IMR-90 (cell line): ENCODE measurements around the gene KRT33A. TPM values are rescaled to one million over a fixed set of nuclear protein-coding genes. Genes with fewer than 3 reads are reported as not detected.

Experiments used
- ATAC-seq: fragments of 200-7000 bp; cut with Tn5 transposase; 2 replicates; pipeline ENCODE4 v1.9.1; 2020; ENCODE audit warnings: low read depth, mild to moderate bottlenecking, moderate library complexity
- BruUV-seq: library from RNA; stranded (reverse); fragments of 400-500 nt; replicated peaks from 2 replicates; lab custom pipeline; 2021; lab: Mats Ljungman, UMichigan
- CTCF ChIA-PET: fragments of 300-600 bp; formaldehyde crosslinking; extraction: SDS; loops from one replicate; lab custom pipeline; 2021; ENCODE audit warnings: antibody characterized with exemption; lab: Yijun Ruan, JAX
- POLR2A ChIA-PET: fragments of 300-600 bp; sonication (Branson Sonifier 250); formaldehyde crosslinking; loops from one replicate; lab custom pipeline; 2022; ENCODE audit warnings: antibody characterized with exemption; ENCODE audit not compliant: unreplicated experiment; lab: Charles Lee
- DNase-seq: peaks from one replicate; pipeline ENCODE4 v3.0.0; 2013
- H2AFZ ChIP-seq: replicated peaks from 2 replicates; pipeline ENCODE3; 2013; ENCODE audit warnings: low read length, mild to moderate bottlenecking; ENCODE audit not compliant: poor library complexity
- H2AK5ac ChIP-seq: 2 replicates; pipeline ENCODE4 v1.6.1; 2013; ENCODE audit warnings: low read depth, low read length, inconsistent platforms
- H2AK9ac ChIP-seq: replicated peaks from 2 replicates; pipeline ENCODE3; 2013; ENCODE audit warnings: mild to moderate bottlenecking, low read depth, low read length, moderate library complexity; ENCODE audit not compliant: poor library complexity
- H2BK120ac ChIP-seq: 2 replicates; pipeline ENCODE4 v1.6.1; 2013; ENCODE audit warnings: low read depth, low read length, inconsistent platforms
- H2BK15ac ChIP-seq: 3 replicates; pipeline ENCODE4 v1.6.1; 2013; ENCODE audit warnings: low read depth, low read length, inconsistent platforms
- H2BK20ac ChIP-seq: 2 replicates; pipeline ENCODE4 v1.6.1; 2013; ENCODE audit warnings: low read depth, mild to moderate bottlenecking, inconsistent platforms, low read length, moderate library complexity
- H2BK5ac ChIP-seq: 2 replicates; pipeline ENCODE4 v1.6.1; 2013; ENCODE audit warnings: mild to moderate bottlenecking, low read depth, low read length, inconsistent platforms; ENCODE audit not compliant: poor library complexity, severe bottlenecking
- H3K14ac ChIP-seq: replicated peaks from 2 replicates; pipeline ENCODE4 v1.6.1; 2013; ENCODE audit warnings: low read depth, low read length, inconsistent platforms
- H3K18ac ChIP-seq: 2 replicates; pipeline ENCODE4 v1.6.1; 2013; ENCODE audit warnings: low read depth, low read length, control low read depth
- H3K23ac ChIP-seq: 2 replicates; pipeline ENCODE4 v1.6.1; 2013; ENCODE audit warnings: low read depth, low read length, inconsistent platforms
- H3K27ac ChIP-seq: 2 replicates; pipeline ENCODE4 v1.5.1; 2013; ENCODE audit warnings: mild to moderate bottlenecking, control low read depth, low read length; ENCODE audit not compliant: insufficient read depth
- H3K27me3 ChIP-seq: 2 replicates; pipeline ENCODE4 v1.6.1; 2013; ENCODE audit warnings: low read length; ENCODE audit not compliant: control insufficient read depth, insufficient read depth
- H3K36me3 ChIP-seq: 2 replicates; pipeline ENCODE4 v1.6.1; 2013; ENCODE audit warnings: low read length, mixed read lengths; ENCODE audit not compliant: control insufficient read depth, insufficient read depth
- H3K4ac ChIP-seq: 2 replicates; pipeline ENCODE4 v1.6.1; 2013; ENCODE audit warnings: low read depth, low read length, inconsistent platforms
- H3K4me1 ChIP-seq: 2 replicates; pipeline ENCODE4 v1.6.1; 2013; ENCODE audit warnings: low read length, mixed read lengths; ENCODE audit not compliant: control insufficient read depth, insufficient read depth
- H3K4me2 ChIP-seq: 2 replicates; pipeline ENCODE4 v1.6.1; 2013; ENCODE audit warnings: low read depth, mild to moderate bottlenecking, control low read depth, low read length, moderate library complexity
- H3K4me3 ChIP-seq: 2 replicates; pipeline ENCODE4 v1.5.1; 2013; ENCODE audit warnings: low read depth, mild to moderate bottlenecking, control low read depth, low read length, moderate library complexity; ENCODE audit not compliant: insufficient read depth
- H3K56ac ChIP-seq: 2 replicates; pipeline ENCODE4 v1.6.1; 2013; ENCODE audit warnings: low read length, inconsistent platforms; ENCODE audit not compliant: insufficient read depth; ENCODE audit errors: extremely low read depth
- H3K79me1 ChIP-seq, 2 experiments: 2 replicates each; pipeline ENCODE4 v1.6.1; 2013; ENCODE audit warnings: low read length in 2 of 2, inconsistent platforms in 1 of 2, low read depth in 1 of 2
- H3K9ac ChIP-seq: 2 replicates; pipeline ENCODE4 v1.6.1; 2013; ENCODE audit warnings: low read depth, low read length, control low read depth
- H3K9me1 ChIP-seq: 2 replicates; pipeline ENCODE4 v1.6.1; 2013; ENCODE audit warnings: low read length, inconsistent platforms; ENCODE audit not compliant: insufficient read depth
- H3K9me3 ChIP-seq: 2 replicates; pipeline ENCODE4 v1.6.1; 2013; ENCODE audit warnings: low read length; ENCODE audit not compliant: control insufficient read depth, insufficient read depth
- H4K20me1 ChIP-seq: 2 replicates; pipeline ENCODE4 v1.6.1; 2013; ENCODE audit warnings: low read length, inconsistent platforms; ENCODE audit not compliant: insufficient read depth
- H4K5ac ChIP-seq: 2 replicates; pipeline ENCODE4 v1.6.1; 2013; ENCODE audit warnings: mild to moderate bottlenecking, low read depth, low read length, control low read depth
- H4K8ac ChIP-seq, 2 experiments: 2 replicates each; pipeline ENCODE4 v1.6.1; 2013; ENCODE audit warnings: low read depth in 2 of 2, low read length in 2 of 2, control low read depth in 1 of 2, inconsistent platforms in 1 of 2
- H4K91ac ChIP-seq: 2 replicates; pipeline ENCODE4 v1.6.1; 2013; ENCODE audit warnings: low read depth, low read length, inconsistent platforms; ENCODE audit not compliant: insufficient read depth
- BHLHE40 ChIP-seq: fragments of 150-350 bp; IDR thresholded peaks from 2 replicates; pipeline ENCODE4 v1.6.1; 2016; ENCODE audit warnings: mild to moderate bottlenecking, low read depth, low read length
- CEBPB ChIP-seq: IDR thresholded peaks from 2 replicates; pipeline ENCODE4 v1.6.1; 2012; ENCODE audit warnings: low read depth, low read length, improper control_type of control experiment
- CHD1 ChIP-seq: IDR thresholded peaks from 2 replicates; pipeline ENCODE4 v1.6.1; 2012; ENCODE audit warnings: low read depth, low read length, improper control_type of control experiment
- MXI1 ChIP-seq: IDR thresholded peaks from 2 replicates; pipeline ENCODE4 v1.6.1; 2012; ENCODE audit warnings: low read depth, mild to moderate bottlenecking, low read length, moderate library complexity, borderline replicate concordance
- NFE2L2 ChIP-seq: fragments of 150-350 bp; IDR thresholded peaks from 2 replicates; pipeline ENCODE4 v1.6.1; 2016; ENCODE audit warnings: low read depth, mild to moderate bottlenecking, low read length
- SMC3 ChIP-seq: fragments of 150-350 bp; IDR thresholded peaks from 2 replicates; pipeline ENCODE4 v1.6.1; 2016; ENCODE audit warnings: low read depth, mild to moderate bottlenecking, antibody characterized with exemption, low read length, moderate library complexity
- WGBS, 2 experiments: methylation state at CpG; one replicate each; pipeline versions ENCODE4 v1.1.5 to v1.1.7; 2013; ENCODE audit warnings: missing lambda C conversion rate in 2 of 2; ENCODE audit not compliant: insufficient read length in 1 of 2; ENCODE audit errors: extremely low coverage in 2 of 2; 5-methylcytosine and 5-hydroxymethylcytosine counted together
- dilution Hi-C: fragments of 300-500 bp; cut with HindIII; formaldehyde crosslinking; loops from one replicate; pipeline ENCODE4 v1.14.3; 2018; ENCODE audit warnings: low sequenced_read_pairs; ENCODE audit not compliant: unreplicated experiment
- in situ Hi-C: fragments of 300-500 bp; cut with MboI; formaldehyde crosslinking; loops from 3 replicates; pipeline ENCODE4 v1.14.3; 2019; ENCODE audit warnings: low sequenced_read_pairs, inconsistent platforms, mixed read lengths
- intact Hi-C: fragments of 100-400 bp; cut with micrococcal nuclease; formaldehyde crosslinking; loops from 2 replicates; pipeline ENCODE4 v1.10.0; 2022
- polyA plus RNA-seq, 3 experiments: library from polyadenylated mRNA; depleted of rRNA; stranded (reverse); fragments of >200 nt; gene quantifications; 2 replicates each; pipeline ENCODE4 v1.2.3, GENCODE V29; 2012; ENCODE audit warnings: low replicate concordance in 1 of 3
- total RNA-seq: library from RNA; depleted of rRNA; stranded (reverse); fragments of >200 nt; gene quantifications from 2 replicates; pipeline ENCODE4 v1.2.3, GENCODE V29; 2012

Gene KRT33A
- total and polyA plus RNA-seq, 2 of the 4 experiments (the other 2 are of a cell fraction), result not detected

DNA sequence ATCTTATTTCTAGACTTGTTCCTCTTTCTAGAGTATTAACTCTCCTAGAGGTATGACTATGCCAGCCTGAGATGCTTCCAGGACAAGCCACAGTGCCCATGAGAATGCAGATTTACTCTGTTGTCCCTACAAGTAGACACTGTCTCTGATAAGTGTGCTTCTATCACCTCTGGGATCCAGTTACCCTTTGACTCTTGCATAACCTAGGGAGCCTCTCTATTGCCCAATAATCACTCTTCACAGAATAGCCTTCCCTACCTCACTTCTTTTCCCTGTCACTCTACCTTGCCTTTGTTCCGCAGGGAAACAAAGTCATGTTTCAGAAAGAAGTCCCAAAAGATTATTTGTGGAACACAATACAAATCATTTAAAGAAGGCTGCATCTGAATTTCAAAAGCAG is 33.1 kb upstream of the KRT33A start:
- no peak overlapping the region for H2AK9ac ChIP-seq
- H3K9ac ChIP-seq, result no peak overlapping the region
- no peak overlapping the region for H3K14ac ChIP-seq
- H3K4me3 ChIP-seq, result no peak overlapping the region
- H3K9me1 ChIP-seq, result peaks cover 19% of the 10 kb centered on the region
- H4K8ac ChIP-seq, result no peak overlapping the region
- no peak overlapping the region for H2BK5ac ChIP-seq
- peak overlapping the region; percentile 74; the same call in 1 of the 2 replicates for H4K5ac ChIP-seq
- H3K36me3 ChIP-seq, result no peaks in the 10 kb centered on the region
- H2BK15ac ChIP-seq, result peak overlapping the region; percentile 39; the same call in 1 of the 3 replicates
- intact Hi-C loops, result no loop called here
- BruUV-seq, result no TSS peak
- H3K18ac ChIP-seq, result peak overlapping the region; percentile 64; the same call in 1 of the 2 replicates
- ChIA-PET CTCF (no interaction called here), POLR2A (interaction anchor here (0.7 kb wide), 1 partner anchor 530 kb away, joined by 6 read pairs; no protein-coding TSS in a partner anchor)
- no peaks in the 10 kb centered on the region for H3K27me3 ChIP-seq
- no peak overlapping the region for H3K27ac ChIP-seq
- H3K56ac ChIP-seq, result no peak overlapping the region
- WGBS, 2 experiments, result 100% methylated on average over 1 of the region's 1 CpG; no CpG with 5 or more reads in 1 of the 2 experiments
- no peak overlapping the region for H3K23ac ChIP-seq
- no peaks in the 10 kb centered on the region for H3K9me3 ChIP-seq
- peaks cover 21% of the 10 kb centered on the region for H3K4me1 ChIP-seq
- no peak overlapping the region for H3K4ac ChIP-seq
- in situ Hi-C loops, result no loop called here
- no peak overlapping the region for H2AK5ac ChIP-seq
- H3K79me1 ChIP-seq, result no peaks in the 10 kb centered on the region; a peak in 1 of 4 replicates
- no peaks in the 10 kb centered on the region for H4K20me1 ChIP-seq
- ATAC-seq (no peak), DNase-seq (no peak)
- no peak overlapping the region for H4K91ac ChIP-seq
- H2AFZ ChIP-seq, result no peak overlapping the region
- TF ChIP-seq CHD1, result no peak
- TF ChIP-seq BHLHE40, result no peak
- TF ChIP-seq NFE2L2, result no peak
- no peak for TF ChIP-seq MXI1
- no peak for TF ChIP-seq SMC3
- TF ChIP-seq CEBPB, result peak; percentile 77
- H2BK120ac ChIP-seq, result 0 out of 2 replicates have a peak overlapping the region, but pooled peaks have one; percentile 21
- dilution Hi-C loops, result no loop called here
- no peak overlapping the region for H3K4me2 ChIP-seq
- H2BK20ac ChIP-seq, result 0 out of 2 replicates have a peak overlapping the region, but pooled peaks have one; percentile 18
